ENCODE results near the gene CFAP100.

DNA sequence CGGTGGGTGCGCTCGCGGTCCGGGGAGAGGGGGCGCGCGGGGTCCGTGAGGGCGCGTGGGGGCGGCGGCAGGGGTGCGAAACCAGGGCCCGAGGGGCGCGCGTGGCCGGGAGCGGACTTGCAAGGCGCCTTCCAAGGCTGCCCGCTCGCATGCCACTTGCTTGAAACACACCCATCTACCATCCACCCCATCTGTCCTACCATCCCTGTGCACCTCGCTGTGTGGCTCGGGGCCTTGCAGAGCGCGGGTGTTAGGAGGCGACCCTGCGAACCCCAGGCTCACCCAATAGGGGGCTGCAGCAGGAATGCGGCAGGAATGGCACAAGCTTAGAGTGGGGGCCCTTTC is 240 bp downstream of the CFAP100 start:
- no peak for TF ChIP-seq GATA3 (IDR thresholded peaks at IDR 0.05; ENCODE audit: low read depth, low read length)
- TF ChIP-seq GATA2 (IDR thresholded peaks at IDR 0.05; ENCODE audit: low read depth, low read length), result no peak
